ENCODE measurements around the gene NFIA. TPM values are rescaled to one million over a fixed set of nuclear protein-coding genes. Genes with fewer than 3 reads are reported as not detected.

The NFIA gene
- total and polyA plus RNA-seq, 2 of the 13 experiments (the other 11 are each of a cell fraction or from before 2014, with no cell fraction given), result 14.7 to 28.5 TPM

- TF ChIP-seq ZBED4 (CRISPR knock-in tag; IDR thresholded peaks at IDR 0.05; ENCODE audit: borderline replicate concordance), result no peak
- TF ChIP-seq ZNF484 (CRISPR knock-in tag; IDR thresholded peaks at IDR 0.05; ENCODE audit: borderline replicate concordance, low read depth), result no peak
- TF ChIP-seq ZNF839 (CRISPR knock-in tag; IDR thresholded peaks at IDR 0.05; ENCODE audit: borderline replicate concordance), result no peak
- TF ChIP-seq CREB1 (IDR thresholded peaks at IDR 0.05), result no peak
- 0 out of 2 replicates have a peak, but pooled peaks have one; percentile 29 for TF ChIP-seq CREB1 (CRISPR knock-in tag; IDR thresholded peaks at IDR 0.05)
- 0 out of 2 replicates have a peak, but pooled peaks have one; percentile 15 for TF ChIP-seq GATAD2A (CRISPR knock-in tag; IDR thresholded peaks at IDR 0.05)
Observed at GRCh38 chr1:61141288-61142042, 59.1 kb downstream of the NFIA start (continued).

GRCh38 chr1:61142043-61142440, 59.7 kb downstream of the NFIA start:
- DNase-seq (ENCODE audit: low spot score) (no peak), ATAC-seq (no peak), FAIRE-seq (no peak)
- in situ Hi-C loops (cut with HindIII; ENCODE audit: extremely low pct_ligation_motif_present, low pct_unique_long_range_greater_than_20kb) (no loop called here), intact Hi-C loops (cut with micrococcal nuclease; ENCODE audit: unreplicated experiment) (loop anchor here (10.0 kb wide), 1 partner anchor 167 kb away; no protein-coding TSS in a partner anchor)
- H3K79me2 ChIP-seq (ENCODE audit: insufficient read depth, low read length), result peaks cover 94% of the 10 kb centered on the region
- peaks cover 6% of the 10 kb centered on the region for H4K20me1 ChIP-seq (ENCODE audit: insufficient read depth, low read length)
- no peak overlapping the region for H3K4me2 ChIP-seq (ENCODE audit: low read depth, low read length)
- no peak overlapping the region for H3K4me3 ChIP-seq (replicated peaks in 1 of 3; ENCODE audit: insufficient read depth in 1 of 3, low read depth in 2 of 3, low read length in 3 of 3)
- CTCF ChIA-PET (ENCODE audit: low intra/inter-chr PET ratio, low total read pairs), result no interaction called here
- no peak overlapping the region for H3K27ac ChIP-seq (ENCODE audit: extremely low read length, insufficient read depth, low read length)
- TF ChIP-seq CREB3 (CRISPR knock-in tag; IDR thresholded peaks at IDR 0.05) (no peak), MLX (CRISPR knock-in tag; IDR thresholded peaks at IDR 0.05) (no peak), ZNF24 (IDR thresholded peaks at IDR 0.05) (no peak), ZNF264 (CRISPR knock-in tag; IDR thresholded peaks at IDR 0.05) (no peak), ZNF790 (CRISPR knock-in tag; IDR thresholded peaks at IDR 0.05; ENCODE audit: borderline replicate concordance) (no peak), KDM4B (CRISPR knock-in tag; IDR thresholded peaks at IDR 0.05) (no peak), MAF1 (CRISPR knock-in tag; IDR thresholded peaks at IDR 0.05; ENCODE audit: borderline replicate concordance) (no peak)
- H3K9ac ChIP-seq (ENCODE audit: insufficient read depth, low read depth, low read length), result no peak overlapping the region
- no peaks in the 10 kb centered on the region for H3K9me3 ChIP-seq (ENCODE audit: low read length)
- no TSS peak for BruUV-seq (replicated peaks)
- peaks cover 3 to 21% of the 10 kb centered on the region in 2 experiments; a peak in 4 of 5 replicates for H3K36me3 ChIP-seq (replicated peaks in 1 of 2; ENCODE audit: control insufficient read depth in 1 of 2, insufficient read depth in 2 of 2, low read length in 2 of 2)
- H3K27me3 ChIP-seq (ENCODE audit: control insufficient read depth in 1 of 2, insufficient read depth in 2 of 2, low read length in 2 of 2), result no peaks in the 10 kb centered on the region
- peaks cover 57% of the 10 kb centered on the region for H3K4me1 ChIP-seq (ENCODE audit: insufficient read depth, low read length)
- H2AFZ ChIP-seq (ENCODE audit: low read length), result no peak overlapping the region
- WGBS (ENCODE audit: low lambda C conversion rate), result 100% methylated on average over 1 of the region's 1 CpG
- POLR2A ChIA-PET, result no interaction called here
